ENCODE data around the gene IL17A.

DNA sequence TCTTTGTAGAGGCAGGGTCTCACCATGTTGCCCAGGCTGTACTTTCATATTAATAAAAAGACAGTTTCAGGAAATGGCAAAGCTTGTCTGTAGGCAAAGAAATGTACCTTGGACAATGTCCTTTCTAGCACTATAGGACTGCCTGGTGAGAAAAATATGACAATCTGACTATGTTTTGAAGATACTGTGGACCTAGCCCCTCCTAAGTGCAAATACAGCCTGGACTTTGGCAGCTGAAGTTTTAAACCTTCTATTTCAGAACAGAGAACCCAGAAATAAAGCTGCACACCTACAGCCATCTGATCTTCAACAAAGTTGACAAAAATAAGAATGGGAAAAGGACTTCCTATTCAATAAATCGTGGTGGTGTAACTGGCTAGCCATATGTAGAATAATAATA is 18.9 kb upstream of the IL17A start:
- TF ChIP-seq, protein P1, sequence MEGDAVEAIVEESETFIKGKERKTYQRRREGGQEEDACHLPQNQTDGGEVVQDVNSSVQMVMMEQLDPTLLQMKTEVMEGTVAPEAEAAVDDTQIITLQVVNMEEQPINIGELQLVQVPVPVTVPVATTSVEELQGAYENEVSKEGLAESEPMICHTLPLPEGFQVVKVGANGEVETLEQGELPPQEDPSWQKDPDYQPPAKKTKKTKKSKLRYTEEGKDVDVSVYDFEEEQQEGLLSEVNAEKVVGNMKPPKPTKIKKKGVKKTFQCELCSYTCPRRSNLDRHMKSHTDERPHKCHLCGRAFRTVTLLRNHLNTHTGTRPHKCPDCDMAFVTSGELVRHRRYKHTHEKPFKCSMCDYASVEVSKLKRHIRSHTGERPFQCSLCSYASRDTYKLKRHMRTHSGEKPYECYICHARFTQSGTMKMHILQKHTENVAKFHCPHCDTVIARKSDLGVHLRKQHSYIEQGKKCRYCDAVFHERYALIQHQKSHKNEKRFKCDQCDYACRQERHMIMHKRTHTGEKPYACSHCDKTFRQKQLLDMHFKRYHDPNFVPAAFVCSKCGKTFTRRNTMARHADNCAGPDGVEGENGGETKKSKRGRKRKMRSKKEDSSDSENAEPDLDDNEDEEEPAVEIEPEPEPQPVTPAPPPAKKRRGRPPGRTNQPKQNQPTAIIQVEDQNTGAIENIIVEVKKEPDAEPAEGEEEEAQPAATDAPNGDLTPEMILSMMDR (IDR thresholded peaks at IDR 0.05; ENCODE audit: borderline replicate concordance, extremely low read depth, low read length, poor library complexity, severe bottlenecking): no peak
- TF ChIP-seq EZH2 (IDR thresholded peaks at IDR 0.05; ENCODE audit: borderline replicate concordance, low read depth, low read length, severe bottlenecking): no peak
